HG03025 (cell line): ENCODE results near the gene CFAP97D2.
"Not testable (repeated sequence)": the region's sequence is repeated elsewhere in the genome, so short reads cannot be mapped to it uniquely, and the experiment has no call there.

ENCODE experiments used
- ATAC-seq: cut with Tn5 transposase; IDR thresholded peaks from one replicate; pipeline ENCODE4 v1.9.1; 2021; ENCODE audit warnings: mild to moderate bottlenecking, moderate library complexity; ENCODE audit not compliant: unreplicated experiment, low FRiP score

CFAP97D2 gene

GRCh38 chr13:114142640-114143490 lies 36.2 kb upstream of the CFAP97D2 start:
- ATAC-seq = no peak

- no peak for ATAC-seq
Observed at GRCh38 chr13:114143806-114144605, 35.1 kb upstream of the CFAP97D2 start.

GRCh38 chr13:114144606-114145244 lies 34.3 kb upstream of the CFAP97D2 start:
- no peak for ATAC-seq

GRCh38 chr13:114145256-114145655 lies 33.8 kb upstream of the CFAP97D2 start:
- ATAC-seq = no peak

GRCh38 chr13:114145722-114146121 lies 33.3 kb upstream of the CFAP97D2 start:
- ATAC-seq = no peak

GRCh38 chr13:114146173-114146572 lies 32.9 kb upstream of the CFAP97D2 start:
- no peak for ATAC-seq

GRCh38 chr13:114146629-114147028 lies 32.4 kb upstream of the CFAP97D2 start:
- ATAC-seq = no peak

- ATAC-seq = no peak
Observed at GRCh38 chr13:114147803-114148520, 31.1 kb upstream of the CFAP97D2 start.

- ATAC-seq = peak; percentile 76
Observed at GRCh38 chr13:114148521-114148855, 30.6 kb upstream of the CFAP97D2 start.

GRCh38 chr13:114148886-114149285 lies 30.2 kb upstream of the CFAP97D2 start:
- not testable (repeated sequence) for ATAC-seq

- no peak for ATAC-seq
Observed at GRCh38 chr13:114149774-114150740, 29.0 kb upstream of the CFAP97D2 start.

- ATAC-seq = no peak
Observed at GRCh38 chr13:114151031-114151430, 28.0 kb upstream of the CFAP97D2 start.

GRCh38 chr13:114151565-114152284 lies 27.3 kb upstream of the CFAP97D2 start:
- ATAC-seq = no peak

- no peak for ATAC-seq
Observed at GRCh38 chr13:114152285-114152645, 26.8 kb upstream of the CFAP97D2 start.

GRCh38 chr13:114152831-114153371 lies 26.2 kb upstream of the CFAP97D2 start:
- ATAC-seq = no peak

GRCh38 chr13:114153485-114154080 lies 25.5 kb upstream of the CFAP97D2 start:
- ATAC-seq = no peak

- no peak for ATAC-seq
Observed at GRCh38 chr13:114154476-114154875, 24.6 kb upstream of the CFAP97D2 start.

- ATAC-seq = no peak
Observed at GRCh38 chr13:114155320-114155719, 23.7 kb upstream of the CFAP97D2 start.
